ENCODE data around the gene SMIM1.

GRCh38 chr1:3773572-3774275 is 1.2 kb downstream of the SMIM1 start:
- TF ChIP-seq CTCF (IDR thresholded peaks at IDR 0.05; ENCODE audit: low read depth, low read length, poor library complexity, severe bottlenecking) (no peak), EZH2phosphoT487 (IDR thresholded peaks at IDR 0.05; ENCODE audit: borderline replicate concordance, low read length) (no peak)
